Measurements from ENCODE around the gene TAB2. TPM values are rescaled to one million over a fixed set of nuclear protein-coding genes. Genes with fewer than 3 reads are reported as not detected.

The TAB2 gene
- total and polyA plus RNA-seq, 2 experiments from 2014 or later: 19.8 to 59.2 TPM

- TF ChIP-seq NANOG (IDR thresholded peaks at IDR 0.05; ENCODE audit: borderline replicate concordance) (no peak), CTCF (conservative IDR thresholded peaks at IDR 0.05; ENCODE audit: low read depth in 2 of 2) (no peak), STAT1 (IDR thresholded peaks at IDR 0.05; ENCODE audit: unreplicated experiment) (no peak), ZNF114 (CRISPR knock-in tag; IDR thresholded peaks at IDR 0.05) (no peak), JUNB (IDR thresholded peaks at IDR 0.05; ENCODE audit: unreplicated experiment) (no peak), CREB1 (CRISPR knock-in tag; IDR thresholded peaks at IDR 0.05; ENCODE audit: low read depth) (no peak), POLR2AphosphoS5 (IDR thresholded peaks at IDR 0.05; ENCODE audit: low read depth) (no peak), ETS1 (IDR thresholded peaks at IDR 0.05) (no peak), ZNF331 (CRISPR knock-in tag; IDR thresholded peaks at IDR 0.05; ENCODE audit: low read depth) (no peak)
- TF ChIP-seq, protein P1, sequence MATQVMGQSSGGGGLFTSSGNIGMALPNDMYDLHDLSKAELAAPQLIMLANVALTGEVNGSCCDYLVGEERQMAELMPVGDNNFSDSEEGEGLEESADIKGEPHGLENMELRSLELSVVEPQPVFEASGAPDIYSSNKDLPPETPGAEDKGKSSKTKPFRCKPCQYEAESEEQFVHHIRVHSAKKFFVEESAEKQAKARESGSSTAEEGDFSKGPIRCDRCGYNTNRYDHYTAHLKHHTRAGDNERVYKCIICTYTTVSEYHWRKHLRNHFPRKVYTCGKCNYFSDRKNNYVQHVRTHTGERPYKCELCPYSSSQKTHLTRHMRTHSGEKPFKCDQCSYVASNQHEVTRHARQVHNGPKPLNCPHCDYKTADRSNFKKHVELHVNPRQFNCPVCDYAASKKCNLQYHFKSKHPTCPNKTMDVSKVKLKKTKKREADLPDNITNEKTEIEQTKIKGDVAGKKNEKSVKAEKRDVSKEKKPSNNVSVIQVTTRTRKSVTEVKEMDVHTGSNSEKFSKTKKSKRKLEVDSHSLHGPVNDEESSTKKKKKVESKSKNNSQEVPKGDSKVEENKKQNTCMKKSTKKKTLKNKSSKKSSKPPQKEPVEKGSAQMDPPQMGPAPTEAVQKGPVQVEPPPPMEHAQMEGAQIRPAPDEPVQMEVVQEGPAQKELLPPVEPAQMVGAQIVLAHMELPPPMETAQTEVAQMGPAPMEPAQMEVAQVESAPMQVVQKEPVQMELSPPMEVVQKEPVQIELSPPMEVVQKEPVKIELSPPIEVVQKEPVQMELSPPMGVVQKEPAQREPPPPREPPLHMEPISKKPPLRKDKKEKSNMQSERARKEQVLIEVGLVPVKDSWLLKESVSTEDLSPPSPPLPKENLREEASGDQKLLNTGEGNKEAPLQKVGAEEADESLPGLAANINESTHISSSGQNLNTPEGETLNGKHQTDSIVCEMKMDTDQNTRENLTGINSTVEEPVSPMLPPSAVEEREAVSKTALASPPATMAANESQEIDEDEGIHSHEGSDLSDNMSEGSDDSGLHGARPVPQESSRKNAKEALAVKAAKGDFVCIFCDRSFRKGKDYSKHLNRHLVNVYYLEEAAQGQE (IDR thresholded peaks at IDR 0.05; ENCODE audit: unreplicated experiment): no peak
- H4K20me1 ChIP-seq (replicated peaks; ENCODE audit: insufficient read depth): no peaks in the 10 kb centered on the region
- H3K27me3 ChIP-seq (ENCODE audit: insufficient read depth): no peaks in the 10 kb centered on the region
- no peak overlapping the region for H2AFZ ChIP-seq
- Mint-ChIP-seq H3K4me3 (no peak overlapping the region), H3K36me3 (ENCODE audit: low read depth) (no peaks in the 10 kb centered on the region; the same call in 2 of the 3 replicates), H3K27me3 (ENCODE audit: insufficient read depth, low read depth, poor library complexity) (peaks cover 5% of the 10 kb centered on the region), H3K27ac (no peak overlapping the region), H3K9me3 (no peaks in the 10 kb centered on the region; the same call in 2 of the 3 replicates), H3K4me1 (peaks cover 11% of the 10 kb centered on the region)
- no peaks in the 10 kb centered on the region for H3F3A ChIP-seq (replicated peaks; ENCODE audit: low read depth)
- no peak overlapping the region for H3K4me2 ChIP-seq
- H3K79me2 ChIP-seq (replicated peaks; ENCODE audit: insufficient read depth): no peaks in the 10 kb centered on the region
- H3K4me1 ChIP-seq (ENCODE audit: insufficient read depth): peaks cover 7% of the 10 kb centered on the region
- H3K4me3 ChIP-seq: no peak overlapping the region
- no peak overlapping the region for H3K27ac ChIP-seq (ENCODE audit: low read depth)
- no peaks in the 10 kb centered on the region for H3K9me2 ChIP-seq (ENCODE audit: insufficient read depth)
- no peaks in the 10 kb centered on the region for H3K36me3 ChIP-seq (ENCODE audit: insufficient read depth)
- DNase-seq (ENCODE audit: low spot score): no peak
- ATAC-seq: no peak
Observed at GRCh38 chr6:149428606-149429005, 111.1 kb downstream of the TAB2 start.
